Activated CD4-positive, CD25-positive, alpha-beta regulatory T cell treated with anti-CD3 and anti-CD28 coated beads, Interleukin-2, amount 50 U/mL, for 16 hours (primary cell): ENCODE results near the gene CALCR.
"Not testable (repeated sequence)": the region's sequence is repeated elsewhere in the genome, so short reads cannot be mapped to it uniquely, and the experiment has no call there.

Source experiments
- DNase-seq: peaks from one replicate; pipeline ENCODE4 v3.0.0-alpha.2; 2020; ENCODE audit warnings: low read depth, low spot score

The CALCR gene

DNA sequence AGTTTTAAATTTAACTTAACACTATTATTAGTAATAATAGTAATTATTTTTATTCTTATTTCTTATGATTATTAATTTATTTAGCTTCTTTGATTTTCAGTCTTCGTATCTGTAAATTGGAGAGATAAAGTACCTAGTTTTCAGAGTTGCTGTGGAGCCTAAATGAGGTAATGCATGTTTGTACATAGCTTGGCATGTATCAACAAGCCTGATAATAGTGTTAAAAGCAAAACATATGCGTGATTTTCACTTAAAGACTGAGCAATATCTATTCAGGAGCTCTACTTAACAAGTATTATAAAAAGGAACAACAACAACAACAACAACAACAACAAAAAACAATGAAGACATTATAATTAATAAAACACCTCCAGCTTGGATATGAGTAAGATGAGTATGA, 12.4 kb downstream of the CALCR start:
- DNase-seq: no peak

DNA sequence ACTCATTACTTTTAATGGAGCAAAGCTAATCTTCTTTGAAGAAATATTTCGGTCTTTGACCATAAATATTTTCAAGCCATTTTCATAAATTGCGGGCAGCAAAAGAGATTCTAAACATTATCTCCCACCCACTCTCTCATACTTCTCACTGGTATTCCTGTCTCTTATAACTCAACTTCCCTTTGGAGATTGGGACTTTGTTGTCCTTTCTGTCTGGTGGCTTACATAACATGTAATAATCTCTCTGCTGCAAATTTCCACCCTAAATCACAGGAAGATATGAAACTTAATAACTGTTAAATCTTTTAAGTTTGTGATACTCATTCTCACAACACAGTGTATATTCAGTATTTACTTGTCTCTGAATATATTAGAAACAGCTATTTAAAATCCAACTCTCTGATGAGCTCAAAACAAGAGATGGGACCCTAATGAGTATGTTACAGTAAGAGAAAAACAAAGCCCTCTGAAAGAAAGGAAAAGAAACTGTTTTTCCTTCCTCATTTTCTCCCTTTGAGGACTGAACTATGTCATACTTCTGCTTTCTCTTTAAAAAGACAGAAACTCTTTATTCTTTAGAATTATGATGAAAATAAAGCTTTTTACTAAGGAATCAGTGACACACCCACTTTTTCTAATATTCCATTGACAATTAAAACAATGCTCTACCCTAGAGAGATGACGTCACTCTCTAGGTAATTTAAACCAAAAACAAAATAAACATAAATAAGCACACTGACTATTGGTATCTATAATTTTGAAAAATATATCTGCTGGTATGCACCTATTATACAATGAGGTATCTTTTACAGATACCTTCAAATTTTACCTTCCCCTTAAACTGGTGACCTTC, 14.7 kb downstream of the CALCR start:
- no peak for DNase-seq

DNA sequence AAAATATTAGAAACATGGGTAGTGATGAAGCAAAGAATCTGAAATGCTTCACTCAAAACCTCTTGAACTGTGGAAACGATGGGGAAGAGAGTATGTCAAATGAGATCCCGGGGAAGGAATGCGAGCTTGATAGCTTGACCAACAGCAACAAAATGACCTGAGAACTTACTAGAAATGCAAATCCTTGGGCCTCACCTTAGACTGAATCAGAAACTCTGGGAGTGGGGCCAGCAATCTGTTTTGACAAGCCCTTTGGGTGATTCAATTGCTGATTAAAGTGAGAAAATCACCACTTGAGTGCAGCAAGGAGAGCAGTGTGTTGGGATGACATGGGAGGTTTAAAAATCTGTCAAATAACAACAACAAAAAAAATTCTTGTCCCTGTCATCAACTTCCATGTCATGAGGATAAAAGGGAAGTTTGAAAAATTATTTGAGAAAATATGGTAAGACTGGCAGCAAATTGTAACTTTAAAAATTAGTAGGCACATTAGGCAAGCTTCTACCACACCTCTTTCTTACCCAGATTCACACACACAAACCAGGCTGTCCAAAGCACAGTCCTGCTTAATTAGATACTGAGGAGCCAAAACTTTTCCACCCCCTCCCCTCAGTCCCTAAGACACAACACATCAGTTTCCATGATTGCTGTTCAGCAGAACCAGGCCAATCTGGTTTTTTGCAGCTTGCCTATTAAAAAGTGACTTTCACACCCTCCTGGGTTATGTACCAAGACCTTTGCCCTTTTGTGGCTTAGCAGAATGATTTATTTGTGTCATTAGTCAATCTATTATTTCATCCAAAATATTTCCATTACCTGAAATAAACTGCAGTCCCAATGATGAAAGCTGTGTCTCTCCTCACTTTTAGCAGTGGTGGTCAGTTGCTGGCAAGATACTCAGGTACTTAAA, 15.6 kb downstream of the CALCR start:
- DNase-seq: no peak

DNA sequence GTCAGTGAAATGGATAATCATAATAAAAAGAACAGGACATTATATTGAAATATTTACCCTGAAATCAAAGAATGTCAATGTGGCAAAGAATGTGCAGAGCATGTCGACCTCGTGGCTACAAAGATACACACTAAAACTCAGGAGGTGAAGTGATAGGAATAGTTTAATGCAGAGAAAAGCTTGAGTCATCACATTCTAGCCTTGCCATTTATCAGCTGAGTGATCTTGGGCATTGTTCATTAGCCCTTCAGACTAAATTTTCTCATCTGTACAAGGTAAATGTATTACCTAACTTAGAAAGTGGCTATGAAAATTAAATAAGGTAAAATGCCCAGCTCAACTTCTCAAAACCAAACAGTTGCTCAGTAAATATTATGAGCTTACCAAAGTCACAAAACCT, 22.6 kb downstream of the CALCR start:
- DNase-seq: no peak

DNA sequence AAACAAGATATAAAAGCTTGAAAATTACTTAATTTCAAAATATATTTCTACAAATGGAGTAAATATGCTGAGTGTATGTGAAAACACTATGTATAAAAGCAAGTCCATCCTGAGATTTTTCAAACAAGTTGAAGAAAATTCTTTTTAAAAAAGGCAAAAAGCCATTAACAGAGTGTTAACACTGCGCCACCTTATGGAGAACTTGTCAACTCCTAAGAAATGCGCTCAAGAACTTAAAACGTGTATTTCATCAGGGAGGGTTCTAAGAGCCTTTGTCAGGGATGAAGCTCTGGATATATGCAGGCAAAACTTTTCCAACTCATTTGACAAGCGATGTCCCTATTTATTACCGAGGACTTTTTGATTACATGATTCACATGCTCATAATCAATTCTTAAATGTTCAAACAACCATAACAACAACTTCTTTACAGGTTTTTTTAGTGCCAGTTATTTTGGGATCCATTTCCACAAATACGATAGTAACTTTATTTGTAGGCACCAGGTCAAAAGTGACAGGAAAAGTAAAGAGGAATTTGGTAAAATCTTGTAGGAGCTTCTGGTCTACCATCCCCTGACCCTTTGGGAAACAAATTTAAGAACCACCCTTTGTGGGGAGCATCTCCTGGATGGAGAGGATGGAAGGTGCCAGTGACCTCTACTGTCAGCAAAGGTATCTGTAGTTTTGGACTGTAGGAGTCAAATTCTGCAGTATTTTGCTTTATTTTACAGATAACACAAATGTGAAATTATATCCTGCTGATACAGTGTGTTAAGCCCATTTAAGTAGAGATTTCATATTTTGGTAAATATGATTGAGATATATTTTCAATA, 23.2 kb downstream of the CALCR start:
- DNase-seq: no peak

DNA sequence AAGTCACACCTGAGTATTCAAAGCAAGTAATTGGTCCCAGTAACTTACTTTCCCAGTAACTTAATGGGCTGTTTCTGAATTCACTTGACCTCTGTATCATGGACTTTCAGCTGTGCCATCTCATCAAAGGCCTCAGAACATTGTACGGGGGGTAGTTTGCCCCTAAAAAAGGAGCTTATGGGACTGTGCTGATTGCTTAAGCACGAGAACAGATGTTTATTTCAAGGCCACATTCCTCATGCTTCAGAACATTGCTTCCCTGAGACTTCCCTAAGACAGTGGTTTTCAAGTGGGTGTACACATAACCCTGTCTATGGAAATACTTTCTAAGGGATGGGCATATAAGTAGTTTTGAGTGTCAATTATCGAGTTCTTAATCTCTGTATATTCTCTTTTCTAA, 26.8 kb downstream of the CALCR start:
- no peak for DNase-seq

DNA sequence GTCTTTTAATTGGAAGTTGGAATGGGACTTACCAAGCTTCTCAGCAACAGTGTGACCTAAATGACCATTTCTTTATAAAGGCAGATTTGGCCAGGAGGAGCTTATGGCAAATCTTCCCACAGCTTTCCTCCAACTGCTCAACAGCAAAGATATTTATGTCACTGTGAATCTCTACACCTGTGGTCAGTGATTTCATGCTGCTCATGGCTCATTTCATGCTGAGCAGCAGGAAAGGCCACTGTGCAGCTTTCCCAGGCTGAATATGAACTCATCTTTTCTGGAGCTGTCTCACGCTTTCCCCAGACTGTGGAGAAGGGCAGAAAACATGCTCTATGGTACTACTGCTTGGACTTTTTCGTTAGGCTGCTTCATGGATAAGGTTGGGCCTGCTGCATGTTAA, 29.8 kb downstream of the CALCR start:
- DNase-seq: no peak

DNA sequence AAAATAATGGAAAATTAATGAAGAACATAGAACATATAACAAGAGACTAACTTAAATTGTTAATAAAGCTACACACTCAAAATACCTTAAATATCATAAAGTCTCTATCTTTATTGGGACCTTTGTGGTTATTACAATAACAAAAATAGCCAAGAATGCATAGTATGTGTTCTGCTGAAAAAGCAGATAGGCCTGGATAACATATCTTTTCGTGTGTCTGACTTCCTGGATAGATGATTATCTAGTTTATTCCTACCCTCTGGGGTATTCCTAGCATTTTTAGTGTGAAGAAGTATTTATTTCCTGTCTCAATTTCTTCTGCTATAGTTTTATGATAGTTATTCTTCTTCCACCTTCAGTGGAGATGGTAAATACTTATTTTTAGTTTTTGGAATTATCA, 36.5 kb downstream of the CALCR start:
- DNase-seq: no peak

DNA sequence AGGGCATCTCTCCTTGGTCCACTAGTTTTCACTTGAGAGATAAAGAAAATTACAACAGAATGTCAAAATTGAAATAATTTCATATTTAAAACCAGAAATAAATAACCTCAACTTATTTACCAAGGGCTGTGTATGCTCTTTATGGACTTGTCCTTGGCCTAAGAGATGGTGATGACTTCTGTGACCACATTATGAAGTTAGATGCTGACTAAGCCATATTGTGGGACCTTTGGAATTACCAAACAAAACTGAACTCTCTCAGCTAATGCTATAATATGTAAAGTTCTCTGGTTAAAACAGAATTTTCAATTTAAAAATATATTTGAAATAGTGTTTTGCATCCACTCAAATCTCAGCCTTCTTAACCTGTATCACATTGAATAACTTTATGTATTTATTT, 38.9 kb downstream of the CALCR start:
- no peak for DNase-seq

DNA sequence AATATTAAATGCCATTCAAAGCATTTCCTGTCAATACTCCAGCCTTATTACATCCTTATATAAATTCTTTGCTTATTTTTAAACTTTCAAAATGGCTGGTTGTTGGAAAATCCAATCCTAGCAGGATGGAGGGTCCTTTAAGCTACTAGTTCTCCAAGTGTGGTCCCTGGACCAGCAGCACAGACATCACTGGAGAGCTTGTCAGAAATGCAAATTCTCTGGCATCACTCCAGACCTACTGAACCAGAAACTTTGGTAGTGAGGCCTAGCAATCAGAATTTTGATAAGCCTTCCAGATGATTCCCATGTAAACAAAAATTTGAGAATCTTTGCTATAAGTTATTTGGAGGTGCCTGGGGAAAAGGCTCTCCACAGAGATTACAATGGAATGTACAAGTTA, 43.8 kb downstream of the CALCR start:
- DNase-seq: no peak

DNA sequence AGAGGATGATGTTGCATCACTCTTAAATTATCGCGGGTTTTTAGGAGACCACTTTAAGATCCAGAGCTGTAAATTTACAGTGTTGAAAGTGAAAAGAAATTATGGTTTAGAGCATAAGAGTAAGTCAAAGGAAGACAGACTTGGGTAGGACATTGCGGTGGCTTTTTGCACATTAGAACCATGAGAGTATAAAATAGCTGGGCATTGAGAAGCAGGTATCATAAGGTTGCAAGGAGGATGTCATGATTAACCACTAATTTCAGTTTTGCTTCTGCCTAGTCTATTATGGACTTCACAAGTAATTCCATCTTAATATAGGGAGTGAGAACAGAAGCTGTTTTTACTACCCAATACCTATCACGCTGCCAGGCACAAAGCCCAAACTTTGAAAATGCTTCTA, 57.7 kb downstream of the CALCR start:
- no peak for DNase-seq

DNA sequence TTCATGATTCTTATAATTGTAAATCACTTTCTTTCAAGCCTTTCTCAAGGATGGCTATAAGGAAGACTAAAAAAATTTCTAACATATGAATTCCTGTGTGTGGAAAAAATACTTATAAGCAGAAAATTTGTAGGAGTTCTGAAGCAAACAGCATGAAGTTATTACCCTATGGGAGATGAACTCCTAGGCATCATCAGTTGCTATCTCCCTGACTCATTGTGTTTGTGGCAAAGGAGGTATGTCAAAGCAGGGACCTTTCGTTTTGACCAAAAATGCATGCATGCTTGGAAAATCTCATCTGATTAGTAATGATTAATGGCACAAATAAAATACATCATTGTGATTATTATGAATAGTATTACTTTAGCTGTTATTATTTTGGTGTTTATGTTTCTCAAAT, 59.4 kb downstream of the CALCR start:
- DNase-seq: no peak

DNA sequence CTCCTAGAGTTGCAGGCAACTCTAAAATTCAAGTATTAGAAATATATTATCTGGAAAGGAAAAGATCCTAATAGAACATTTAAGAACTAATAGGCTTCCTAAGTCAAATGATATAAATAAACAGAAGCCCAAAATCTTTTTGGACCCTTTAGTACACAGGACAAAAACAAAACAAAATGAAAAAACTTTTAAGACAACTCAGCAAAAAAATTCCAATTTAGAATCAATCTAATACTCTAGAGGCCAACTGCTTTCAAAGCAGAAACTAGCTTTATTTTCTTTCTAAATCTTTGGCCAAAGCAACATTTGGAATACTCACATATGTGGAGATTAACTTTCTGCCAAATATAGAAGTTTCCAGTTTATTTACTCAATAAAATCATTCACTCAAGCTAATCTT, 65.2 kb downstream of the CALCR start:
- no peak for DNase-seq

DNA sequence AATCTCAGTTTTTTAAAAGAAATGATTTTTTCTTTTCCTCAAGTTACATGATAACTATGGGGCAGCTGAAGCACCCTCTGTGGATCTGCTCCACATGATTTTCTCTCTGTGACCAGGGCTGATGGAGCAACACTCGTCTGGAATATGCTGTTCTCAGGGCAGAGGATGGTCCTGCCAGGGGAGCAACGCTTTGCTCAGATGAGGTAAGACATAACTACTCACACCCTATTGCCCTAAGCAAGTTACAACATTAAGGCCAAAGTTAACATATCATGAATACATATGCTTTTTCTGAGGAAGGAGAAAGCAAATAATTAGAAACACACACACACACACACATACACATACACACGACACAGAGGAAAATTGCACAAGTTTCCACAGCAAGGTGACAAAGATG, 71.4 kb downstream of the CALCR start:
- DNase-seq: no peak

DNA sequence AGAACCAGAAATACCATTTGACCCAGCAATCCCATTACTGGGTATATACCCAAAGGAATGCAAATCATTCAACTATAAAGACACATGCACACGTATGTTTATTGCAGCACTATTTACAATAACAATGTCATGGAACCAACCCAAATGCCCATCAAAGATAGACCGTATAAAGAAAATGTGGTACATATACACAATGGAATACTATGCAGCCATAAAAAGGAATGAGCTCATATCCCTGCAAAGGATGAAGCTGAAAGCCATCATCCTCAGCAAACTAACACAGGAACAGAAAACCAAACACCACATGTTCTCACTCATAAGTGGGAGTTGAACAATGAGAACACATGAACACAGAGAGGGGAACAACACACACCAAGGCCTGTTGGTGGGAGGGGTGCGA, 82.7 kb downstream of the CALCR start:
- DNase-seq: not testable (repeated sequence)

DNA sequence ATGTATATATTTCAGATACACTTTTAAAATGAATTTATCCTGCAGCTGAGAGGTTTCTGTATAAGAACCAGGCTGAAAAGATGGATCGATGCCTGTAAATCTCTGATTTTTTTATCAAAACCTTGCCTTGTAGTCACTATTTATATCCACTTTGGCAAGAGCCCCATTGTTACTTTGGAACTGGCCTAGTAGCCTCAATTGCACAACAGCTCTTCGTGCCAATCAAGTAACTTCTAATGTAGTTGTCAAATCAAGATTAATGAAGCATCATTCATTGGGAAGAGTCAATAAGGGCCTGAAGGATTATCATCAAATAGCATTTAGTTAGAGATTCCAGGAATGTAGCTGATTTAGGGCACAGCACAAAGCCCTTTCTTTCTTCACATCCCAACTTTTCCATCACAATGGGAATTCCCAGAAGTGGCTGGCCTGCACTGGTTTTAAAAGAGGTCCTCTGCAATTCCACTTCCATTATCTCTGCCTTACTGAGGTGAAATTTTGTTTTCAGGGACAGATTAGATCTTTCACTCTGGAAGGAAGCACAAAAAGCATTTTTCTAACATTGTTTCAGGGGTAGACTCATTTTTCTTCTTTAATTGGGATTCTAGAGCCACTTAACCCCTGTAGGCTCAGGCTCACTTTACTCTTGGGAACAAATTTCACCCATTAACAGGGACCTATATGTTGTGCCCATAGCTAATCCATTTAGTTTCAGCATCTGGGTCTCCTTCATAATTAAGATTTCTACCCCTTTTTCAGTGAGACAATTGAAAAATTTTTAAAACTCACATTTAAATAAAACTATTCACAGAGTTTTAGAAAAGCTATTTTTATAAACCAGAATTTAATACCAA, 97.8 kb downstream of the CALCR start:
- DNase-seq: no peak

DNA sequence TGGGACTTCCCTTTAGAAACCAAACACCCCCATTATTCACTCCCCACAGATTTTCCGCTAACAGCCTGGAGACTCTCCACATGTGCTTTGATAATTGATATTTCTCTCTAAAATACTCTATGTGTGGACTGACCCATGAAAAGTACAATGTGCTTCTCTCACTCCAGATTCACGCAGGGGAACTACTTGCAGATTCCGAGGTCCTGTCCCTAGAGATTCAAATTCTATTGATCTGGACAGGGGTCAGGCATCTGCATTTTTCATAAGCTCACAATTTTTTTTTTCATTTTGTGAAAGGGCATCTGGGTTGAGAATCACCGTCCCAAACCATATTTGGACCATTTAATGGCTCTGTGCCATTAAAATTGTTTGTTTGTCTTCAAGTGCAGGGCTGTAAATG, 98.7 kb downstream of the CALCR start:
- DNase-seq: no peak

DNA sequence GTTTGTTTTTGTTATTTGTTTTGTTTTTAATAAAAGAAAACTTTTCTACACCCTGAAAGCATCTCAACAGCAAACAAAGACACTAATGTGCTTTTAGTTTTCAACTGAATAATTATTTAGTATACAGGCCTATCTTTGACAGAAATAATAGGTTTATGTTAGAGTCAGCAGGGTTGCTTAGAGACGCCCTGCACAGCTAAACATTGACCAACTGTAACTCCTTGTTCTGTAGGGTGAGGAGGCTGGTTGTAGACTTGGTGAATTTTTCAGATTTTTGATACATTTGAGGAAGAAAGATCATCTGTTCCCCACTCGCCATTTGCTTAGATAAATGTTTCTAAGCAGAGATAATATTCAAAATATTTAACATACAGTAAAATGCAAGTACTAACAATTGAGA, 103.1 kb downstream of the CALCR start:
- DNase-seq: no peak

DNA sequence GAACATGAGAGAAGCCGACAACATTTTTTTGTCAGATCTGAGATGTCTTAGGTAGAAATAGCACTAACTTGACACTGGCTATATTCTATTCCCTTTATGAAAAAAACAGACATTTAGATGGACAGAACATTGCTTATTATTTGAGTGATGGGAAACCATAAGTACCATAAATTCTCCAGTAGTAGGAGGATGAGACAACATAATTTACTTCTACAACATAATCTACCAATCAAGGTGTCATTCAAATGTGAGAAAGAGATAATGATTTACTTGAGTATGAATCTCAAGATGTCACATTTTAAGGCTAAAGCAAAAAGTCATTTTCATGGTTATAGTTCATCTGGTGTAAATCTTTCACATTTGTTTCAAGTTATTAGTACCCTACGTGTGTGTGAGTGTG, 110.8 kb downstream of the CALCR start:
- no peak for DNase-seq

DNA sequence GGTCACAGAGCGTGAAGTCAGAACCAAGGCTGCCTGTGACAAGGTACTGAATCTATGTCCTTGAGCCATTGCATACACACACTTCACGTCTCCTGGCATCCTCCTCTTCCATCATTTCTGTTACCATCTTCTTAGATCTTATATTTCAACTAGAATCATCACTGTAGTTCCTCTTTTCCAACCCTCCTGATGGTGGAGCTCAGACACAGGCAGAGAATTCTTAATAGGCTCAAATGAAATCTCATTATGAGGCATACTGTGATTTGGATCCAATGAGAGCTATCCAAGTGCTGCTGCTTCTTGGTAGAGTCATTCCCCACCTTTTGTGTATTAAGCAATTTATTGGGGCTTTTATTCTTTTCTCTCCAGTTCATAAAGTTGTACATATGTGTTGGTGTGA, 113.2 kb downstream of the CALCR start:
- no peak for DNase-seq

DNA sequence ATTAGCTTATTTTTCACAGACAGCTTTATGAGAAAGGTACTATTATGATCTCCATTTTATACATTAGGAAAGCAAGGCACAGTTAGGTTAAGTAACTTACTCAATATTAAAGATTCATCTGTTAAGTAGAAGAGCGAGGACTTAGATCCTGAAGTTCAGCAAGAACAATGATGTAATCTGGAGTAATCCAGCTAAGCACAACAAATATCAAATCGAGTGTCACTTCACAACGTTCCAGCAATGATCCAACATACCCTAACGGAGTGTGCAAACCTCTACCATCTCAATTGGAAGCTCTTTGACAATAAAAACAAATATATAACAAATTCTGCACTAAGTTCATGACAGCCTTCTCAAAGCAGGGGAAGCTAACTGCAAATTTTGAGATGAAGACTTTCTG, 121.3 kb downstream of the CALCR start:
- no peak for DNase-seq
